ENCODE data around the gene CORO1C.
"Not testable (repeated sequence)": the region's sequence is repeated elsewhere in the genome, so short reads cannot be mapped to it uniquely, and the experiment has no call there.

CORO1C gene

DNA sequence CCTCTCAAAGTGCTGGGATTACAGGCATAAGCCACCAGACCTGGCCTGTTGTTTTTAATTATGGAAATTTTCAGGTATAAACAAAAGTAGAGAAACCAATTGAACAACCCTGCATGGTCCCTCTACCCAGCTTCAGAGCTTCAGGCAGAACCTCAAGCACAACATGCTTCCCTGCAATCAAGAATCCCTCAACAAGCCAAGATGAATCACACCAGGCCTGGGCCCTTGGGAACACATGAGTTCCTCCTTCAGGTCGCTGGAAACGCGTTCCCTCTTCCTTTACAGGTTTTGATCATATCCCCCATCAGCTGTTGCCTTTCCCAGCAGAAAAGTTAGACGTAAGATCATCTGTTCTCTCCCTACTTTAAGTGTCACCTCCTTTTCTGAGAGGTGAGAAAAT lies 20.5 kb upstream of the CORO1C start:
- Histone ChIP-seq H3K9me3 (no peaks in the 10 kb centered on the region), H3K27me3 (no peaks in the 10 kb centered on the region), H3K4me1 (ENCODE audit: control insufficient read depth in 1 of 2, insufficient read depth in 1 of 2, low read depth in 1 of 2, low read length in 1 of 2) (no peaks in the 10 kb centered on the region), H3K36me3 (no peaks in the 10 kb centered on the region), H3K4me3 (ENCODE audit: low read depth in 1 of 2, low read length in 1 of 2) (no peak overlapping the region), H3K27ac (no peak overlapping the region)
- TF ChIP-seq, protein P1, sequence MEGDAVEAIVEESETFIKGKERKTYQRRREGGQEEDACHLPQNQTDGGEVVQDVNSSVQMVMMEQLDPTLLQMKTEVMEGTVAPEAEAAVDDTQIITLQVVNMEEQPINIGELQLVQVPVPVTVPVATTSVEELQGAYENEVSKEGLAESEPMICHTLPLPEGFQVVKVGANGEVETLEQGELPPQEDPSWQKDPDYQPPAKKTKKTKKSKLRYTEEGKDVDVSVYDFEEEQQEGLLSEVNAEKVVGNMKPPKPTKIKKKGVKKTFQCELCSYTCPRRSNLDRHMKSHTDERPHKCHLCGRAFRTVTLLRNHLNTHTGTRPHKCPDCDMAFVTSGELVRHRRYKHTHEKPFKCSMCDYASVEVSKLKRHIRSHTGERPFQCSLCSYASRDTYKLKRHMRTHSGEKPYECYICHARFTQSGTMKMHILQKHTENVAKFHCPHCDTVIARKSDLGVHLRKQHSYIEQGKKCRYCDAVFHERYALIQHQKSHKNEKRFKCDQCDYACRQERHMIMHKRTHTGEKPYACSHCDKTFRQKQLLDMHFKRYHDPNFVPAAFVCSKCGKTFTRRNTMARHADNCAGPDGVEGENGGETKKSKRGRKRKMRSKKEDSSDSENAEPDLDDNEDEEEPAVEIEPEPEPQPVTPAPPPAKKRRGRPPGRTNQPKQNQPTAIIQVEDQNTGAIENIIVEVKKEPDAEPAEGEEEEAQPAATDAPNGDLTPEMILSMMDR (IDR thresholded peaks at IDR 0.05), result no peak

DNA sequence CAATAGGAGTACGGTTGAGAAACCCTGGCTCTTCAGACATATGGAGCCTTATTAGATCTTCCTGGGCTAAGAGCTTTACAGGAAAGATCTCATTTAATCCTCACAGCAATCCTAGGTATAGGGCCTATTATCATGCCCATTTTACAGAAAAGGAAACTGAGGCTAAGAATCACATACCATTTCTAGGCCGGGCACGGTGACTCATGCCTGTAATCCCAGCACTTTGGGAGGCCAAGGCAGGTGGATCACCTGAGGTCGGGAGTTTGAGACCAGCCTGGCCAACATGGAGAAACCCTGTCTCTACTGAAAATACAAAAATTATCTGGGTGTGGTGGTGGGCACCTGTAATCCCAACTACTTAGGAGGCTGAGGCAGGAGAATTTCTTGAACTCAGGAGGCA lies 19.7 kb upstream of the CORO1C start:
- H3K4me3 ChIP-seq (ENCODE audit: low read depth in 1 of 2, low read length in 1 of 2); H3K36me3 ChIP-seq; H3K9me3 ChIP-seq; H3K4me1 ChIP-seq (ENCODE audit: control insufficient read depth in 1 of 2, insufficient read depth in 1 of 2, low read depth in 1 of 2, low read length in 1 of 2); H3K27me3 ChIP-seq; H3K27ac ChIP-seq: not testable (repeated sequence)

DNA sequence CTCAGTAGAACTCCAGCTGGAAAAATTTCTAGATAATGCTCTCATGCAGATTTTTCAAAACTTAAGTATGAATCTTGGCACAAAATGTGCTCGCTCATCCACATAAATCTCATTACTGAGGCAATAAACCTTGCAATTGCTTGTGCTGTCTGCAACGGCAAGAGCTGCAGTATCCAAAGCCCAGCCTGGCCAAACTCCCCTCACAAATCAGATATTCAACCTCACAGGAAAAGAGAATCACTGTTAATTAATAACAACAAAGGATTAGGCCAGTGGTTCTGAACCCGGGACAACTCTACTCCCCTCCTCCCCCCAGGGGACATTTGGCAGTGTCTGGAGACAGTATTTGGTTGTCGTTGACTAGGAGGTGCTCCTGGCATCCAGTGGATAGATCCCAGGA lies 19.2 kb upstream of the CORO1C start:
- no peaks in the 10 kb centered on the region for H3K9me3 ChIP-seq
- no peak overlapping the region for H3K27ac ChIP-seq
- peaks cover 5 to 6% of the 10 kb centered on the region in 2 experiments for H3K4me1 ChIP-seq (ENCODE audit: control insufficient read depth in 1 of 2, insufficient read depth in 1 of 2, low read depth in 1 of 2, low read length in 1 of 2)
- no peak overlapping the region for H3K4me3 ChIP-seq (ENCODE audit: low read depth in 1 of 2, low read length in 1 of 2)
- no peaks in the 10 kb centered on the region for H3K27me3 ChIP-seq
- TF ChIP-seq, protein P1 (IDR thresholded peaks at IDR 0.05), result no peak
- H3K36me3 ChIP-seq, result no peaks in the 10 kb centered on the region

DNA sequence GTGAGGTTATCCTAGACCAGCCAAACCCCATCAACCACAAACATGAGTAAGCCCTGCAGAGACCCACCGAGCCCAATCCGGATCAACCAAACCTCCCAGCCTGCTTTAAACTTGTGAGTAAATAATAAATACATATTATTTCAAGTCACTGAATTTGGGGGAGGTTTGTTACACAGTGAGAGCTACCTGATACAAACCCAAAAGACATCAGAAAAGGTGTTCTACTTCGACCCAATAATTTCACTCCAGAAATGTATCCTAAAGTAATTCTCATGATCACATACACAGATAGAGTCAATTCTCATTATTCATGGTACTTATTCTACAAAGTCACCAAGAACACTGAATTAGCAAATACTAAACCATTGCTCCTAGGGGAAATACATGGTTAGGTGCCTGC lies 16.2 kb upstream of the CORO1C start:
- H3K36me3 ChIP-seq, result no peaks in the 10 kb centered on the region
- H3K4me1 ChIP-seq (ENCODE audit: control insufficient read depth in 1 of 2, insufficient read depth in 1 of 2, low read depth in 1 of 2, low read length in 1 of 2), result peaks cover 26 to 30% of the 10 kb centered on the region in 2 experiments
- H3K9me3 ChIP-seq, result no peaks in the 10 kb centered on the region
- no peaks in the 10 kb centered on the region for H3K27me3 ChIP-seq
- TF ChIP-seq, protein P1 (IDR thresholded peaks at IDR 0.05), result no peak
- H3K27ac ChIP-seq, result no peak overlapping the region
- no peak overlapping the region for H3K4me3 ChIP-seq (ENCODE audit: low read depth in 1 of 2, low read length in 1 of 2)

DNA sequence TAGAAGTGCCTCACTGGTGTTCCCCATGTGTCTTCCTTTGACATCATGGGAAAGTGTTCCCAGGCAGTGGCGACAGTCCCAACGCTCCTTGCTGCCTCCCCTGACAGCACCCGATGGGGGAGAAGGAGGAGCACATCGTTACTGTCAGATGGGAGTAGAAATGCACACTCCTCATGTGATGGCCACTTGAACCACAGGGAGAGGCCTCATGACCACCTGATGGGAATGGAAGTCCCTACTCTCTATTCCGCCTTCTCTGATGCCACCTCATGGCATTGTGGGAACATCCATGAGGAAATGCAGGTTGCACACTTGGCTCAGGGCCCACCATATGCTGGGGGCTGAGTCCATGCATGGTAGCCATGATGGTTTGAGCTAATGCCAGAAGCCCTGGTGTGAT lies 14.3 kb upstream of the CORO1C start:
- H3K36me3 ChIP-seq, result no peaks in the 10 kb centered on the region
- H3K27me3 ChIP-seq, result no peaks in the 10 kb centered on the region
- H3K9me3 ChIP-seq, result no peaks in the 10 kb centered on the region
- peak overlapping the region; percentile 84 for H3K27ac ChIP-seq
- TF ChIP-seq, protein P1 (IDR thresholded peaks at IDR 0.05), result no peak
- peaks cover 26 to 30% of the 10 kb centered on the region in 2 experiments for H3K4me1 ChIP-seq (ENCODE audit: control insufficient read depth in 1 of 2, insufficient read depth in 1 of 2, low read depth in 1 of 2, low read length in 1 of 2)
- H3K4me3 ChIP-seq (ENCODE audit: low read depth in 1 of 2, low read length in 1 of 2), result no peak overlapping the region

DNA sequence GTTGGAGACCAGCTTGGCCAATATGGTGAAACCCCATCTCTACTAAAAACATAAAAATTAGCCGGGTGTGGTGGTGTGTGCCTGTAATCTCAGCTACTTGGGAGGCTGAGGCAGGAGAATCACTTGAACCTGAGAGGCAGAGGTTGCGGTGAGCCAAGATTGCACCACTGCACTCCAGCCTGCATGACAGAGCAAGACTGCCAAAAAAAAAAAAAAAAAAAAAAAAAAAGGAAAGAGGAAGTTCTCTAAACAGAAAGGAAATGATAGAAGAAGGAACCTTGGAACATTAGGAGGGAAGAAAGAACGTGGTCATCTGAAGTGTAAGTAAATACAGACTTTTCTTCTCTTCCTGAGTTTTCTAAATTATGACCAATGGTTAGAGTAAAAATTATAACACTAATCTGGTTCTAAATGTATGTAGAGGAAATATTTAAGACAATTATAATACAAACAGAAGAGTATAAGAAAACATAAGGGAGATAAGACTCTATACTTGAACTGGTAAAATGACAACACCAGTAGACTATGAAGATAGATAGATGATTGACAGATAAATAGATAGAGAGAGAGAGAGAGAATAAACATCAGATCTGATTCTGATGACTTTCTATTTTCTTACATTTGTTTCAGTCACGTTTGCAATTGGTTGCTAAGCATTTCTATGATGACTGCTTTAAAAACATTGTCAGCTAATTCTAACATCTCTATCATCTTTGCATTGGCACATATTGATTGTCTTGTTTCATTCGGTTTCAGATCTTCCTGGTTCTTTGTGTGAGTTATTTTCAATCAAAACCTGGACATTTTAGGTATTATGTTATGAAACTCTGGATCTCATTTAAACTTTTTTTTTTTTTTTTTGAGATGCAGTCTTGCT lies 12.9 kb upstream of the CORO1C start:
- peak overlapping the region; percentile 84 for H3K27ac ChIP-seq
- H3K4me1 ChIP-seq (ENCODE audit: control insufficient read depth in 1 of 2, insufficient read depth in 1 of 2, low read depth in 1 of 2, low read length in 1 of 2), result peaks cover 26 to 30% of the 10 kb centered on the region in 2 experiments
- H3K36me3 ChIP-seq, result no peaks in the 10 kb centered on the region
- TF ChIP-seq, protein P1 (IDR thresholded peaks at IDR 0.05), result no peak
- H3K9me3 ChIP-seq, result no peaks in the 10 kb centered on the region
- no peaks in the 10 kb centered on the region for H3K27me3 ChIP-seq
- peak overlapping the region; percentile 12 to 20 for H3K4me3 ChIP-seq (ENCODE audit: low read depth in 1 of 2, low read length in 1 of 2)

Data from neutrophil (primary cell).